ENCODE data around the gene CNPY1.

CNPY1 gene

DNA sequence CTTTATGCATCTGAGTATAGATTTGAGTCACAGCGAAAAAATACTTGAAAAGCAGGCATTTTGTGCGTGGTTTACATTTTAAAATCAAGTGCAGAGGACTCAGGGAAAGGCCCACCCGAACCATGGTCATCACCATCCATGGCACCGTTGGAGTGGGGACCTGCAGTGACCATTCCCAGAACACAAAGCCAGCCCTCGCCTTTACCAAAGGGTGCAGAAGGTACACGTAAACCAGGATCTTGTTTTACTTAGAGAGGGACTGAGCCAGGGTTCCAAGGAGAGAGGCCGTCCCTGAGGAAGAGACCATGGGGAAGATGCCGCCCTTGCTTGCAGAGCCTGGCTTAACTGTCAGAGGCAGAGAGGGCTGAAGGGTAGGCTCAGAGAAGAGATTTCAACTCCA lies 12.0 kb upstream of the CNPY1 start:
- DNase-seq, result no peak

DNA sequence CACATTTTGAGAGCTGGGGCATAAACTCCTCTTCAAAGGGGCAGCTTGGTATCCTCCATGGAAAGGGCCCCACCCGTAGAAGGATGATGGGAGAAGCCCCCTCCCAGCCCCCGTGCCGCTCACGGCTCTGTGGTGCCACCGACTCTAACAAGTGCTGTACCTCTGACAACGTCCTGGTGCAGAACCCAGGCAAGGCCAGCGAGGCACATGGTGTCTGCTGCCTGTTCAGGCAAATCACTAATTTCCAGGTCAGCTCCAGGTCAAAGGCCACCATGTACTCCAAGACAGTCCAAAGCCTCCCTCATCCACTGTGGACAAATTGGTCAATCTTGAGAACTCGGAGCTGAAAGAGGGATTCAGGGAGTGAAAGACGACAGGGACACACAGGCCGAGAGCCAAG lies 11.4 kb upstream of the CNPY1 start:
- DNase-seq, result no peak

DNA sequence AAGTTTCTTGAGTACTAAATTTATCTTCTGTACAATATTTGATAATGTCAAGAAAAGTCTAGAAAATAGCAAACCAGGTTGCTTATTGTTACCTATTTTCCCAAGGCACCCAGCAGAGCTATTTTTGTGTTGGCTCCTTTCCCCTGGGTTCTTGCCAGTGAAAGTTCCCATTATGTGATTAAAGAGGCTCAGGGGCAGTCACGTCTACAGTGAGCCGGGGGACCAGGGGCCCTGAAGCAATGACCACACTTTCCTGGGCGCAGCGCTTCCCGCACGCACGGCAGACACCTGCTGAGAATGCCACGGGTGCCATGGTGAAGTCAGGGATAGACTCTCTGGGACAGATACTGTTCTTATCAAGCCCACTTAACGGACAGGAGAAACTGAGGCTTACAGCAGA lies 10.4 kb upstream of the CNPY1 start:
- DNase-seq, result no peak

DNA sequence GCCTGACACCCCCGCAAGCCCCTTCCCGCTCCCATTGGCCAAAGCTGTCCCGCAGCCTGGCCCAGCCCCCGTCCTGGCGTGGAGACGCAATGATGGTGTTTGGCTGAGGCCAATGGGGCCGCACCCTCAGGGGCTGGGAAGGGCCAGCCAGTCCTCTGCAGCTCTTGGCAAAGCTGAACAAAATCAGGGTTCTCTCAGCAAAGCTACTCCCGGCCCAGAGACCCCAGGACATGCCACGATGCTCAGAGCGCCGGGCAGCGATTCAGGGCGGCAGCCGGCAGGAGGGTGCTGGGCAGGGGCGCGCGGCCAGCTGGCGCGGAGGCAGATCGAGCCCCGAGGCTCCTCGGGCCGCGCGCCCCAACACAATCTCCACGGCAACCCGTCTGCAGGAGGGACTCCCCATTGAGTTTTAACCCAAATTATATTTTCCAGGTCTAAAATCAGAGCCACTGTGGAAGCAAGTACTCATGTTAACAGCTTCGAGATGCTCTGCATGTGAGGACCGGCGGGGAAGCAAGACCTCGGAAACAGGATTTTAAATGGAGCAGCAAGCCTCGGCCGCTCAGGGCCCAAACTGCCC lies 8.8 kb upstream of the CNPY1 start:
- no peak for DNase-seq

DNA sequence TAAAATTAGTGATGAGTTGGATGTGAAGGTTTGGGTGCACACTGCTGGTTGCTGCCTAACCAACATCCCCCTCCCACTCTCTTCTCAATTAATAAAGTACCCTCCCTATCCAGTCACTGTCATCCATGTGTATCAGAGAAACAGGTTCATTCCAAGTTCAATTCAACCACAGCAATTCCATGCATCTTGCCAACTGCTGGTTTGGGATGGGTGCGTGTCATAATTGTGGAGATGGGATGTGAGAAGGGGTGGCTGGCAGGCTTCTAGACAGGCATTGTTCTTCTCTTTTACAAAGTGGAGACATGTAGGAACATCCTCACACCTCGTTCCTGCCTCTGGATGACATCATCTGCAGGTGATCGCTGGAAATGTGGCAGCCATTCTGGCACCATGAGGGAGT lies 7.5 kb upstream of the CNPY1 start:
- no peak for DNase-seq

DNA sequence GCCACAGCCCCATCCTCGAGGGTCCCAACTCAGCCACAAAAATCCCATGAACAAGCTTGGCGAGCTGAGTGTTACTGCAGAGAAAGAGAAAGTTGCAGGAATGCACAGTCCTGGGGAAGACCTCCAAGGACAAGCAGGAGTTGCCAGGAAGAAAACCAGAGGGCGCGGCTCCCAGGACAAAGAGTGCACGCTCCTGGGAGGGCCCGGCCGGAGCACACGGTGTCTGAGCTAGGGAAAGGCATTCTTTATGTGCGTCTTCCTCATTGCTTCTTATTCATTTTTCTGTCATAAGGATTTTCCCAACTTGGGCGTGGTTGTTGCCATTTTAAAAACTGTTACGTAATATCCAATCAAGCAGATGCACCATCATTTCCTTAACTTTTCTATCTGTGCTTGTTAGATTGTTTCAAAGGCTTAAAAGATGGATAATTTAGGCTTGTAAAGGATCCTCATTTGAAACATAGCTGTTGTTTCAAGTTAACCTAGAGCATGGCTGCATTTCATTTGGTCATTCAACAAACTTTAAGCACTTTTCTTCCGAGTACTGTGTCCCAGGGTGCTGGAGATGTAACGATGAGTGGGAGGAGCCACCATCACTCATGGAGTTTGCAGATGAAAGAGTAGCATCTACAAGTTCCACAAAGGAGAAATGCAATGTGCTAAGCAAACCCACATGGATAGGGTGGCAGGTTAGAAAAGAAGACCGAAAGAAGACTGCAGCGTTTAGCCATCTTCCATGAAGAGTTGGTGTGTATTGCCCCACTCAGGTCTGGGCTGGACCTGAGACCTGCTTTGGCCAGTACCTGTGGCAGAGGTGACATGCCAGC lies 5.6 kb upstream of the CNPY1 start:
- DNase-seq, result no peak

DNA sequence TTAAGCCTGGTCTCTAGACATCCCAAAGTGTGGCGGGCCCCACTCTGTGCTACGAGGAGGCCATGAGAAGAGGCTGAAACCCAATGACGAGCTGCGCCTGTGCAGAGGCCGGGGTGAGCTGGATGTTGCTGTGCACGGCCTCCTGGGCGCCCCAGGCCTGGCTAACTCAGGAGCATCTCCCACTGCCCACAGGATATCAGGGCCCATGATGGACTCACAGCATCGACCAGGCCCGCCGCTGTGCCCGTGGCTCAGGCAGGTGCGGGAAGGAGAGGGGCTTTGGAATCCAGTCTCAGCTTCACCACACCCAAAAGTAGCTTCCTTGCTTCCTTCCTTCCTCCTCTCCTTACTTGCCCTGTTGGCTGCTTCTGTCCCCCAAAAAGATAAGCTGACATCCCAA lies 4.6 kb upstream of the CNPY1 start:
- DNase-seq, result no peak

DNA sequence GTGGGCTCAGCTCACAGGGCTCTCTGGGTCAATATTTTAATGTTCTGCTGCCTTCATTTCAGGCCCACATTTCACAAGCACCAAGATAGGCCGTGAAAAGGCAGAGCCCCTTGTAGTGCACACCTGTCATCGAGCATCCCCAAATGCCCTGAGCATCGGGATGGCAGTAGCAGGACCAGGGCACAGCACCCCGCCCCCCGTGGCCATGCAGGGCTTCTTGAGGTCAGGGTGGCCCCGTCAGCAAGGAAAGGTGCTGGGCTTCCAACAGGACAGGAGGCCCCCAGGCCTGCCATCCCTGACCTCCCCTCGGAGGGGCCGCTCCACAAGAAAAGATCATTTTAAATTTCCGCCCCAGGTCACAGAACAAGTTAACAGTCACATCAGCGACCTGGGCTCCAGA lies 2.9 kb upstream of the CNPY1 start:
- DNase-seq, result no peak

DNA sequence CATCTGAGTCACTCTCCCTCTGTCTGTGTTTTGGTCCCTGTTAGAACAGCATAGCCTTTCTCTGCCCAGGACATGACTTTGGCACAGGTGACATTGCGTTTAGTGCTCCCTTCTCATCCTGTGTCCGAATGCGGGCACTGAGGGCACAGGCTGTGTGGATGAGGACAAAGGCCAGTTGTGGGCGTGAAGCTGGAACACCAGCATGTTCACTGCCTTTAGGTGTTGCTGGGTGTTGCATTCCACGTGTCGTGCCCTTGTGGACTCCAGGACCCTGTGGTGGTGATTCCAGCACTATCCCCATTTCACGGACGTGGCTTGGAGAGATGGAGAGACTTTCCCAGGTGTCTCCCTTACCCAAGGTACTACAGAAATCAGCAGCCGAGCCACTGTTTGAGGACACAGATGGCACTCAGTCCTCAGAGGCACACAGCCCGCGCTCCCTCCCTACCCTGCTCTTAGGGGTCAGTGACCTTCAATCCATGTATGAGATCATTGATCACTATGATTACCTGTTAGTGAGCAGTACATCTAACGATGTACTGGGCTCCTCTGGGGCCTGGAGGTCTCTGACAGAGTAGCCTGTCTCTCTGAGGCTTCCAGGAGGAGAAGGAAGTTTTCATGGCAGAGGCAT lies 917 bp upstream of the CNPY1 start:
- no peak for DNase-seq

DNA sequence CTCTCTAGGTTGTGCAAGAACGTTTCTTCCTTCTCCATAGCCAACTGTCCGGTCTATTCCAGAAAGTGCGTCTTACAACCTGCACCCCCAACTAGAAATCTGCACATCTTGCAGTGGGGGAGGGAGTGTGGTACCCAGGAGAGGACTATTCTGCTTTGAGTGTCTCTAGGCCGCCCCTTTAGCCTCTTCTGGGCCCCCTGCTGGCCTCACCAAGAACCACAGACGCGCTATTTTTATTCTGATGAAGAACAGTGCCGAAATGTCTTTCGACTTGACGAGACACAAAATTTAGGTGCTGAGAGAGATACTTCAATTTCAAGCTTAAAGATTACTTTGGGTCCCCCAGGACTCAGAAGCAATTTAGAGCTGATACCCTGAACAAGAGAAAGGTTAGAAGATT lies 1.0 kb downstream of the CNPY1 start:
- no peak for DNase-seq

DNA sequence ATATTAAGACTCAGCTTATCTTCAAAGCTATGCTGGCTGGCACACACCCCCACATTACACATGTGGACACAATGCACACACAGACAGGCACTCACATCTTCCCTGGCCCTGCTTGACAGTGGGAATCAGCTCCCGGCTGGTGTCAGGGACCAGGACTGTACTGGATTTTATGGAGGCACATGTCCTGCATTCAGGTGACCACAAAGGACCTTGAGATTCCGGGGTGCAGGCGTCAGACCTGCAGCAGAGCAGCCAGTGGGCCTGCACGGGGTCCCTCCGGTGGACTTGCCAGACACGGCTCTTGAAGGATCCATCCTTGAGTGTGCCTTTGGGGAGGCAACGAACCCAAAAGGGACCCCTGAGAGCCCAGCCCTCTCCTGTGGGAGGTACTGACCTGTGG lies 1.9 kb downstream of the CNPY1 start:
- DNase-seq, result no peak

DNA sequence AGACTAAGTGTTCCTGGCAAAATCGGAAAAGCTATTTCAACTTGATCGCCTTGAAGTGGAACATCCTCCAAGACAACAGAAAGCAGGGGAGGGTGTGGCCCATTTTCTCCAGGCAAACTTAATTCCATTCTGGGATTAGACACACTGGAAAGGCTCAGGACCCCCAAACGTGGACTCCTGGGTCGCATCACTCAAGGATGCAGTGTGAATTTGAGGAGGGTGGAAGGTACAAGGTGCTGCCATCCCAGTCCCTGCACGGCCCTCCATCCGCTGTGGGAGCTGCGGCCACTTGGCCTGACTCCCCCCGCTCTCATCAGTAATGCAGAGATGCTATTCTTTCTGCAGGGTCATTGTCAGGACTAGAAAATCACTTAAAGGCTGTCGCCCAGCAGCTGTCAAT lies 2.4 kb downstream of the CNPY1 start:
- no peak for DNase-seq

DNA sequence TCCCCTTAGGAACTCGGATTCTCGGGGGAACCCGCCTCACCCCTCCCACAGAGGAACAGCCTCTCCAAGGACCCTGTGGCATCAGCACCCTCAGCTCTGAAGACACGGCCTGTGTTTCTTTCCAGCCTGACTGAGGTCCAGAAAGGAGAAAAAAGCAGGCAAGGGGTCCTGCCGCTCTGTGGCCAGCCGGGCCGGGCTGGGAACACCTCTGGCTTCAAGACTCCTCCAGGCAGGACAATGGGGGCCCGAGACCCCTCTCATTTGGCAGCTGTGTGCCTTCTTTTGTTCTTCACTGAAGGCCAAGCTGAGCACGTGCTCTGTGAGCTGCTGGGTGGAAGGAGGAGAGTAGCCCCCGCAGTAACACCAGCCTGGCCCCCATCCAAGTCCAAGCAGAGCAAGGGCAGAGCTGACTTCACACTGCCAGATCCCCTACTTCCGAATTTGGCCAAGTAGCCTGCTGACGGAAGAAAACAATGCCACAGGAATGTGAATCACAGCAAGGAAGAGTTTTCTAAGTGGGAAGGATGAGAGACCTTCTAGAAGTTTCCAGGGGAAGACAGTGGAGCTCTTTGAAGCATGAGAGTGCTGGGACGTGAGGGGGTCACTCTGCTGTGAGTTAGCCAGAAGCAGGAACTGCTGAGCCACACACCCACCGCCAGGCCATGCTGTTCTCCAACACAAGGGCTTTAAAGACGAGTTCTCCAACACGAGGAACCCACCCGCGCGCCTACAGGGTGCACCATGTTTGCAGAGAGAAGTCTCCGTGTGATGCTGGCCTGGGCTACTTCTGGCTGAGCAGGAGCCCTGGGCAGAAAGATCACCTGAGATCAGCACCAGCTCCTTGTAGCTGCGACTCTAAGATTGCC lies 3.1 kb downstream of the CNPY1 start:
- DNase-seq, result peak; percentile 24

DNA sequence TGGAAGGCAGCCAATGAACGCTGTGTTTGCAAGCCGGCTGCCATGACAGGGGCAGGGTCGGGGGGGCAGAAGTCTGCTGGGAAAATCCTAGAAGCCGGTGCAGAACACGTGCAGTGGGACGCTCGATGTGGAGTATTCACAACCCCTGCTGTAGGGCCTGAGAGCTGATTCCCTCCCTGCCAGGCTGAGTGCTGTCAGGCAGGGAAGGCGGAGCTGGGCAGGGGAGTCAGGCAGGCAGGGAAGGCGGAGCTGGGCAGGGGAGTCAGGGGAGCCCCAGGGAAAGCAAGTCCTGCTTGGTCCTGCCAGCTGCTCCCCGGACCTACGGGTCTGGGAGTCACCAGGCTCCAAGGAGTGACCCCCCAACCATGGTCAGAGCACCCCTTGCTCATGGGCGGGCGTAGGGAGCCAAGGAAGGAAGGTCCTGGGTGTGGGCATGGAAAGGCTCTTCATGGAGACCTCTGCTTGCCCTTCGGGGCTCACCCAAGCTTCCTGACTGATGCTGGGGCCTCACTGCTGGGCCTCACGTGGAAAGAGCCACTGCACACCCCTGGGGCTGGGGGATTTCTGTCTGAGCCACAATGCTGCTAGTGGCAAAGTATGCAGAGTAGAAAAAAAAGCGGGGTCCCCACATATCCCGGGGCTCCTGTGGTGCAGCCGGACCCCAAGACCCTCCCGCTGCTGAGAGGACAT lies 4.2 kb downstream of the CNPY1 start:
- DNase-seq, result no peak

DNA sequence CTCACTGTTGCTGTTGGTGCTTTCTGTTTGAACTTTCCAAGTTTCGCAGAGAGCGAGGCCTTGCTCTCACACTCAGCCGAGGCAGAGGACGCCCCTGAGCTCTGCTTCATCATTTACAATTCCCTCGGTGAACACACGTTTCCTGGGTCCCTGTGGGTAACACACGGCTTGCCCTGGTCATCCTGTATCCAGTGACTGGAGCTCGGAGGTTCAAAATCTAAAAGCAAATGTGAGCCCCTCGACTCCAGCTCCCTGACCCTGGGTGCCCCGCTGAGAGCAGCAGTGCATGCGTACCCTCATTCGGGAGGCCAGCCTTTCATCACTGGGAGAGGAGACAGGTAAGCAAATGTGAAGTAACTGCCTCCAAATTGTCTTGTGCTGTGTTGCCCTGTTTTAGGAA lies 5.8 kb downstream of the CNPY1 start:
- no peak for DNase-seq

DNA sequence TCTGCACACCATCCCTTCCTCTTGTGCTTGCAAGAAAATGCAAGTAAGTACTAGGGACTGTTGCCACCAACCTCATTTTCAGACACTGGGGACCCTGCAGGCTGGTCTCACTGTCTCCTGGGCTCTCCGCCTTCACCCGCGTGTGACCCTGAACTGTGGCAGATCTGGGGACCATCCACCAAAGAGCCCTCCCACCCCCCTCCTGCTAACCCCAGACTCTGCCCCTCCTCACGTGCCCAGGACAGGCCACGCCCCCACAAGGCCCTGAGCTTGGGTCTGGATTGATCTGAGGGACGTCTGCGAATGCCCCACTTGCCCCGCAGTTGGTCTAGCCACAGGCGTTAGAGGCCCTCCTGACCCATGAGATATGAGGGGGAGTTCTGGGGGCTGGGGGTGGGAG lies 8.1 kb downstream of the CNPY1 start:
- no peak for DNase-seq

DNA sequence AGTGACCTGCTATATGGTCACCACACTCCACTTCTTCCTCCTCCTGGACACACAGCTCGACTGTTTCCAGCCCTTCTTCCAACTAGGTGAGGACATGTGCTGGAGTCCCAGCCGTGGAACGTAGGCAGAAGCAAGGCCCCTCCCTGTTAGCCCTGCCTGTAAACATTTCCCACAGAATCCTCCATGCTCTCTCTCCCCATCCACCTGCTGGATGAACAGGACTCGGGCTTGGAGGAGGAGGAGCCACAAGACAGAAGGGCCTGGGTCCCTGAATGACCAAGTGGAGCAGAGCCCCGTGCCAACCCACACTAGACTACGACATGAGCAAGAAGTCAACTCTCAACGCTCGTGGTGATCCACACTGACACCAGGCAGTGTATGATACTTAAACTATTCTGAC lies 9.9 kb downstream of the CNPY1 start:
- DNase-seq, result no peak

DNA sequence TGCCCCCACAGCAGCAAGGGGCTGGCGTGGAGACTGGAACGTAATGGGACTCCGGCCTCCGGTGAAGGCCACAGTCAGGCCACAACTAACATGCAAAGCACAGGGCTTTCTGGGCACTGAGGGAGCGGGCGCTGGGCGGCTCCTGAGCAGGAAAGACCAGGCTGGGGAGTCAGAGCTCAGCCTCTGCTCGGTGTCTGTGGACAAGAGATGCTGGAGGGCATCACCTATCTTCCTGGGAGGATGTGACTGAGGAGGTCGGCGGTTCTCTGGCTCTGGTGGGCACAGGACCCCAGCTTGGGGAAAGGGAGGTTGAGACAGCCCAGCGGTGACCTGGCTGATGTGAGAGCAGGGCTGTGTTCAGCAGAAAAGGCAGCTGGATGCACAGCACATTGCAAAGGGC lies 11.7 kb downstream of the CNPY1 start:
- DNase-seq, result no peak

DNA sequence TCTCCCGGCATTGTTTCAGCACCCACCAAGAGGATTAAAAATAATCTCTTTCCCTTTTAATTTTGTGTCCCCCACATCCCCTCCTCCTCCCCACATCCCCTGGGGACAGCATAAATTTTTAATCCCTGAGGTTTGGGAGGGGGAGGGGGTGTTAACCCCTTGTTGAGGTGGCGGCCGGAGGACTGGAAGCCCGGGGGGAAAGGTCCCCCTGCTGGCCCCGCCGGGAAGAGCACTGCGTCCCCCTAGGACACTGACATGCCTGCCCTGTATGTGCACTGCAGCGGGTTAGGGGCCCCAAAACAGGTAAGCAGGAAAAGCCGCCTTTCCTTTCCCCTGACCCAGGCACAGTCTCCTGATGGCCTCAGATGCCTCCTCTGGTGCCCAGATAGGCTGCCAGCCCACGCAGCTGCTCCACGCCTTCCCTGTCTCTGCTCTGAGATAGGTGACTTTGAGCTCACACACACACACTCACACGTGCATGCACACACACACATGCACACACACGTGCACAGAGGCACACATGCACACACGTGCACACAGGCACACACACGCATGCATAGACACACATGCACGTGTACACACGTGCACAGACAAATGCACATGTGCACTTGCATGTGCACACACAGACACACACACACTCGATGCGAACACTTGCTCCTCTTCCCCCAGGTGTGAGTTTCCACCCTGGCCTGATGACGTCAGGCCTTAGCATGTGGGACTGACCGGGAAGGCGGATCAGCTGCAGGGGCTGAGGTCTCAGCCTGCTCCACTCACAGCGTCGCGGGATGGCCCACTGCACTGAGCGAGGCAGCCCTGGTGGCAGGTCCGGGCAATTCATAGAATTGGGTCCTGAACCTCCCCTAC lies 12.3 kb downstream of the CNPY1 start:
- peak; percentile 14 for DNase-seq

DNA sequence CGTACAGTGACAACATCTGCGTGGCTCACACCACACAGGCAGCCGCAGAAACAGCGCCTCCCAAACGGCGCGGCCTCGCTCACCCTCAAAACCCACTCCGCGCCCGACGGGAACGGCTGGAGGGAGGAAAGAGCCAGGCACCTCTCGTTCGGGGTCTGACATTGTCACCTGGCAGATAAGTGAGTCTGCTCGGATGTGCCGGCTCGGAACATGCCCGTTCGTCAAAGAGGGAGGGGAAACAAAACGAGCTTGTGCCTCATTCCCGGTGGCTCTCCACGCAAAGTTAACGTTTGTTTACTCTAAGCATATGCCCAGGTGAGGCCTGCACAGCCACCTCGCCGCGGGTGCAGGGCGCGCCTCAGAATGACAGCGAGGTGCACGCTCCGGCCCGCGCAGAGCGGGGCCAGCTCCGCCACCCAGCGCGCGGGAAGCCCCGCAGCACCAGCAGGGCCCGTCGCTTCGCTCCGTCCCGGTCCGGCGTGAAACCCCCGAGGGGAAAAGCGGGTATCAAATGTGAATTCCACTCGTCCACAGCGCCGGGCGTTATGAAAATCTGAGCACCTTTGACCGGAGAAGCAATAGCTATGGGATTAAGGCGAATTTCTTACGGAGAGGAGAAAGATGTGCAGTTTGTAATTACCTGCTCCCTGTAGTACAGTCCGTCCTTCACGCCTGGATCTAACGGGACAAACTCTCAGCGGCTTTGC lies 13.1 kb downstream of the CNPY1 start:
- no peak for DNase-seq

DNA sequence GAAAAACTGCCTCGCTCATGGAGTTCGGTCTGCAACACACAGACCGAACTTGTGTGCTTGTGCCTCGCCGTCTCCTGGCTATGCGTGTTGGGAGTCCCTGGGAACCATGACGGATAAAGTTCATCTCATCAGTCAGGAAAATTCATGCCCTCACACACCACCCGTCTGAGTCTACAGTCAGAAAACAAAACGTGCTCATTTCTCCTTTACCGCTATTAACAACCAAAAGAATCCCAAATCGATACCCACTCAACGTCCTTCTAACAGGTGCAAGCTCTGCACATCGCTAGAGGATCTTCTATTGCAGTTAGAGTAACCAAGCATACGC lies 13.6 kb downstream of the CNPY1 start:
- DNase-seq, result no peak

Data from fibroblast of skin of scalp (primary cell).